Fibroblast of lung (primary cell): ENCODE results near the gene ENTPD6. TPM values are rescaled to one million over a fixed set of nuclear protein-coding genes. Genes with fewer than 3 reads are reported as not detected.

ENCODE experiments used
- DNase-seq, 2 donors: peaks; one replicate each; pipeline versions ENCODE4 v3.0.0 to v3.0.0-alpha.2; 2010; ENCODE audit warnings: low read depth in 2 of 2
- H2AFZ ChIP-seq: 2 replicates; pipeline ENCODE4 v1.5.1; 2012; ENCODE audit warnings: low read length, control low read depth, inconsistent platforms
- H3K27ac ChIP-seq: 2 replicates; pipeline ENCODE4 v1.5.1; 2011; ENCODE audit warnings: low read length, control low read depth; ENCODE audit not compliant: insufficient read depth
- H3K27me3 ChIP-seq: 2 replicates; pipeline ENCODE4 v1.5.1; 2011; ENCODE audit warnings: mild to moderate bottlenecking, low read length; ENCODE audit not compliant: control insufficient read depth, insufficient read depth
- H3K36me3 ChIP-seq: 2 replicates; pipeline ENCODE4 v1.5.1; 2011; ENCODE audit warnings: low read length; ENCODE audit not compliant: control insufficient read depth, insufficient read depth
- H3K4me1 ChIP-seq: 2 replicates; pipeline ENCODE4 v1.5.1; 2011; ENCODE audit warnings: low read length; ENCODE audit not compliant: control insufficient read depth, insufficient read depth; ENCODE audit errors: extremely low read depth
- H3K4me2 ChIP-seq: 2 replicates; pipeline ENCODE4 v1.5.1; 2011; ENCODE audit warnings: low read length, control low read depth; ENCODE audit not compliant: insufficient read depth; ENCODE audit errors: extremely low read depth
- H3K4me3 ChIP-seq, 4 experiments: fragments of 200-600 bp in 1 of 4; sonication (generic) in 1 of 4; replicated peaks in 1 of 4; 2 replicates each; pipeline ENCODE4 v1.5.1; 2011 to 2016; ENCODE audit warnings: low read length in 4 of 4, low read depth in 3 of 4, mild to moderate bottlenecking in 3 of 4, control low read depth in 2 of 4, inconsistent platforms in 1 of 4, mixed read lengths in 1 of 4; ENCODE audit not compliant: insufficient read depth in 1 of 4; ENCODE audit errors: control extremely low read depth in 1 of 4
- H3K79me2 ChIP-seq: 2 replicates; pipeline ENCODE4 v1.5.1; 2012; ENCODE audit warnings: mild to moderate bottlenecking, low read length, inconsistent platforms; ENCODE audit not compliant: control insufficient read depth, insufficient read depth
- H3K9ac ChIP-seq: 2 replicates; pipeline ENCODE4 v1.5.1; 2011; ENCODE audit warnings: mild to moderate bottlenecking, low read length, control low read depth; ENCODE audit not compliant: insufficient read depth
- H3K9me3 ChIP-seq: 2 replicates; pipeline ENCODE4 v1.5.1; 2012; ENCODE audit warnings: low read depth, low read length; ENCODE audit not compliant: control insufficient read depth, insufficient read depth
- H4K20me1 ChIP-seq: 2 replicates; pipeline ENCODE4 v1.5.1; 2011; ENCODE audit warnings: low read length; ENCODE audit not compliant: control insufficient read depth, insufficient read depth; ENCODE audit errors: extremely low read depth
- CTCF ChIP-seq, 2 donors: IDR thresholded peaks in 1 of 2; conservative IDR thresholded peaks in 1 of 2; 1 replicate in 1 of 2; 2 replicates in 1 of 2; pipeline ENCODE4 v1.5.1; 2011 to 2012; ENCODE audit warnings: low read length in 2 of 2, control low read depth in 1 of 2, inconsistent platforms in 1 of 2, low read depth in 1 of 2, mild to moderate bottlenecking in 1 of 2
- EZH2 ChIP-seq: IDR thresholded peaks from 2 replicates; pipeline ENCODE4 v1.5.1; 2012; ENCODE audit warnings: low read length, control low read depth, mild to moderate bottlenecking; ENCODE audit errors: missing control alignments
- polyA plus RNA-seq, 2 donors: library from polyadenylated mRNA; depleted of rRNA in 1 of 2; stranded (reverse) in 1 of 2; unstranded in 1 of 2; fragments of >200 nt; gene quantifications; 2 replicates each; pipeline ENCODE4 v1.2.1, GENCODE V29; 2011 to 2012; ENCODE audit warnings: missing spikeins in 1 of 2
- total RNA-seq: library from RNA; depleted of rRNA; stranded (reverse); fragments of >200 nt; gene quantifications from 2 replicates; pipeline ENCODE4 v1.2.1, GENCODE V29; 2014

Gene ENTPD6
- total and polyA plus RNA-seq, 2 donors (not counting 1 experiment from before 2014, with no cell fraction given) = 45.7 to 56.5 TPM

GRCh38 chr20:25158043-25158442, 37.5 kb upstream of the ENTPD6 start:
- H3K4me3 ChIP-seq = no peak overlapping the region
- no peaks in the 10 kb centered on the region for H3K79me2 ChIP-seq
- H3K9me3 ChIP-seq = no peaks in the 10 kb centered on the region
- H3K27ac ChIP-seq = no peak overlapping the region
- H3K36me3 ChIP-seq = no peaks in the 10 kb centered on the region
- TF ChIP-seq CTCF (conservative IDR thresholded peaks at IDR 0.05 in 1 of 2, IDR thresholded peaks at IDR 0.05 in 1 of 2; ENCODE audit: low read depth in 1 of 2, low read length in 2 of 2) = no peak
- TF ChIP-seq EZH2 = no peak
- H2AFZ ChIP-seq = no peak overlapping the region
- peaks cover 7% of the 10 kb centered on the region for H3K27me3 ChIP-seq
- H4K20me1 ChIP-seq = no peaks in the 10 kb centered on the region
- DNase-seq = no peak
- no peak overlapping the region for H3K9ac ChIP-seq
- H3K4me1 ChIP-seq = no peaks in the 10 kb centered on the region
- H3K4me2 ChIP-seq = no peak overlapping the region

DNA sequence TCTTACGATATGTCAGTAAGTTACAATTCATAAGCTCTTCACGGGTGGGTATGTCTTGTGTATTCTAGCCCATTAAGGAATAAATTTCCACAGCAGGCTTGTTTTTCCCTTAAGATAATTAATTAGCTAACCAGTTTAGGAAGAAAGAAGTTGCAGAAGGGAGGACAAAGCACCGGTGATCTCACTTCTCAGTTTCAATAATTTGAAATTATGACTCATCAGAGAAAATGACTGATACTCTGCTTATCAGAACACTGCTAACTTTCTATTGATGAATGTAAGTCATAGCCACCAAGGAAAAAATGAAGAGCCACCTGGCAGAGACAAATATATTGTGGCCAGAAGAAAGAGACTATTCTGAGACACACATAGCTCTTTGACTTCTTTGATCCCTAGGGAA, 35.0 kb upstream of the ENTPD6 start:
- no peaks in the 10 kb centered on the region for H3K36me3 ChIP-seq
- TF ChIP-seq CTCF (conservative IDR thresholded peaks at IDR 0.05 in 1 of 2, IDR thresholded peaks at IDR 0.05 in 1 of 2; ENCODE audit: low read depth in 1 of 2, low read length in 2 of 2) (no peak), EZH2 (no peak)
- H3K4me2 ChIP-seq = no peak overlapping the region
- H4K20me1 ChIP-seq = no peaks in the 10 kb centered on the region
- no peaks in the 10 kb centered on the region for H3K79me2 ChIP-seq
- no peak overlapping the region for H3K9ac ChIP-seq
- no peak for DNase-seq
- H3K27me3 ChIP-seq = peaks cover 8% of the 10 kb centered on the region
- H3K4me3 ChIP-seq = no peak overlapping the region
- H3K4me1 ChIP-seq = no peaks in the 10 kb centered on the region
- H2AFZ ChIP-seq = no peak overlapping the region
- no peaks in the 10 kb centered on the region for H3K9me3 ChIP-seq
- H3K27ac ChIP-seq = no peak overlapping the region

DNA sequence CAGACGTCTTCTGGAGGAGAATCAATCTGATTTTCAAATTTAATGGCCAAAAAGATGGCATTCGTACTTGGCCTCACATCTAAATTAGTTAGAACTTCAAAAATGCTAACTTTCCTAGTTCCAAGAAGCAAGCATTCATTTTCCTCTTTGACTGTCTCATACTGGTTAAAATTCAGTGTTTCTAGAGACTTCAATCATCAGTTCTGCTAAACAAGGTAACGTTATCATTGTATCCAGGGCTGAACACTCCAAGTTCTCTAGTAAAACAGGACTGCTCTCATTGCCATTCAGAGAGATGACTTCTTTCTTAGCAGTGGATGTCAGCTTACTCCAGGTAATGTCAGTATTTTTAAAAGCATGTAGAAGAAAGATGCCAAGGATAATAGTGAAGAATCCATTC, 34.6 kb upstream of the ENTPD6 start:
- no peaks in the 10 kb centered on the region for H3K36me3 ChIP-seq
- no peaks in the 10 kb centered on the region for H3K9me3 ChIP-seq
- no peak overlapping the region for H2AFZ ChIP-seq
- H3K27ac ChIP-seq = no peak overlapping the region
- no peak overlapping the region for H3K4me3 ChIP-seq
- no peak overlapping the region for H3K4me2 ChIP-seq
- TF ChIP-seq EZH2 (no peak), CTCF (conservative IDR thresholded peaks at IDR 0.05 in 1 of 2, IDR thresholded peaks at IDR 0.05 in 1 of 2; ENCODE audit: low read depth in 1 of 2, low read length in 2 of 2) (no peak)
- no peak overlapping the region for H3K9ac ChIP-seq
- peaks cover 8% of the 10 kb centered on the region for H3K27me3 ChIP-seq
- H3K79me2 ChIP-seq = no peaks in the 10 kb centered on the region
- H4K20me1 ChIP-seq = no peaks in the 10 kb centered on the region
- H3K4me1 ChIP-seq = no peaks in the 10 kb centered on the region
- DNase-seq = no peak
